Measurements from ENCODE around the gene PILRB.
"Not testable (repeated sequence)": the region's sequence is repeated elsewhere in the genome, so short reads cannot be mapped to it uniquely, and the experiment has no call there.

Gene PILRB

DNA sequence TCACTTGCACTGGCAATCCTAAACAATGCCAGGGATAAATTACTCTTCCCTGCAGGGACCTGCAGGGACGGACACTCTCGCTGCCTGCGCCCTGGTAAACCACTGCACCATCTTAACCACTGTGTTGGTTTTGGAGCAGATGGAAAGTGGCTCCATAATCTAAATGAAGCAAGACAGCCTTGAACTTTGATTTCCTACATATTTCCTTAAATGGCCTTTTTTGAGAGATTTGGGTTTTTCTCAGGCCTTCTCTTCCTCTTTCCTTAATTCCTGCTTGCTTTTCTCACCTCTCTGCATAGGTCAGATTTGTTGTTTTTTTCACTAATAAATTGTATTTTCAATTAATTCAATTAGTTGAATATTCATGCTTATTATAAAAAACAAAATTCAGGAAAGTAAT, 18.1 kb downstream of the PILRB start:
- no peak for DNase-seq (ENCODE audit: low read depth)

DNA sequence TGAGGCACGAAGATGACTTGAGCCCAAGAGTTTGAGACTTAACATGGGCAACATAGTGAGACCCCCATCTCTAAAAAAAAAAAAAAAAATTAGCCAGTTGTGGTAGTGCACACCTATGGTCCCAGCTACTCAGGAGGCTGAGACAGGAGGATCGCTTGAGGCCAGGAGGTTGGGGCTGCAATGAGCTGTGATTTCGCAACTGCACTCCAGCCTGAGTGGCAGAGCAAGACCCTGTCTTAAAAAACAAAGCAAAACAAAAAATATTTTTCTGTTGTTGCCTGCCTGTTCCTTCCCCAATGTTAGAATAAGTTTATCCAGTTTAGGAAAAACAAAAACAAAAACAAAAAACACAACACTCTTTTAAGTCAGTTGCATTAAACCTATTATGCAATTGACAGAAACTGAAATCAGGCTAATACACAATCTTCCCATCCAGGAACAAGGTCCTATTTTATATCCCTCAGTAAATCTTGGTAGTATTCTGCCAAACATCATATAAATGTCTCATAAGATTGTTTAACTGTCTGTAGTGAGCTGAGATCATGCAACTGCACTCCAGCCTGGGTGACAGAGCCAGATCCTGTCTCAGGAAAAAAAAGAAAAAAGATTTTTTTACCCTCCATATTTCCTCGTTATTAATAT, 20.3 kb downstream of the PILRB start:
- DNase-seq (ENCODE audit: low read depth), result no peak

DNA sequence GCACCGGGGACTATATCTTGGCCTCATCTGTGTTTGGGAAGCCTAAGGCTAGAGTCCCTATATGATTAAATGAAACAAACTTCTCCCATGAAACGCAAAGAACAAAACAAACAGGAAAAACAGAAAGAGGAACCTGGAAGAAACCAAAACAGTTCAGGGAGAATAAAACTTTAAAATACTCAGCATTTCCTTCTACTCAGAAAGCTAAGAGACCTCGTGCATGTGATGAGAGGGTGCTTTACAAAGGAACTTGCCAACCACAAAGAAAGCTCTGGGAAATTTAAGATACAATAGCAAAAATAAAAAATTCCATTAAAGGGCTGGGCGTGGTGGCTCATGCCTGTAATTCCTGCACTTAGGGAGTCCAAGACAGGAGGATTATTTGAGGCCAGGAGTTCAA, 22.3 kb downstream of the PILRB start:
- no peak for DNase-seq (ENCODE audit: low read depth)

DNA sequence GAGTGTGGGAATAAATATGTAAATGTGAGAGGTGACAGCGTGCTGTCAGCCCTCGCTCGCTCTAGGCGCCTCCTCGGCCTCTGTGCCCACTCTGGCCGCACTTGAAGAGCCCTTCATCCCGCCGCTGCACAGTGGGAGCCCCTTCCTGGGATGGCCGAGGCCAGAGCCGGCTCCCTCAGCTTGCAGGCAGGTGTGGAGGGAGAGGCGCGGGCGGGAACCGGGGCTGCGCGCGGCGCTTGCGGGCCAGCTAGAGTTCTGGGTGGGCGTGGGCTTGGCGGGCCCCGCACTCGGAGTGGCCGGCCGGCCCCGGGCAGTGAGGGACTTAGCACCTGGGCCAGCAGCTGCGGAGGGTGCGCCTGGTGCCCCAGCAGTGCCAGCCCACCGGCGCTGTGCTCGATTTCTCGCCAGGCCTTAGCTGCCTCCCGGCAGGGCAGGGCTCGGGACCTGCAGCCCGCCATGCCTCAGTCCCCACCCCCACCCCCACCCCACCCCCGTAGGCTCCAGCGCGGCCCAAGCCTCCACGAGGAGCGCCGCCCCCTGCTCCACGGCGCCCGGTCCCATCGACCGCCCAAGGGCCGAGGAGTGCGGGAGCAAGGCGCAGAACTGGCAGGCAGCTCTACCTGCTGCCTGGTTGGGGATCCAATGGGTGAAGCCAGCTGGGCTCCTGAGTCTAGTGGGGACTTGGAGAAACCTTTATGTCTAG, 23.8 kb downstream of the PILRB start:
- not testable (repeated sequence) for DNase-seq (ENCODE audit: low read depth)

DNA sequence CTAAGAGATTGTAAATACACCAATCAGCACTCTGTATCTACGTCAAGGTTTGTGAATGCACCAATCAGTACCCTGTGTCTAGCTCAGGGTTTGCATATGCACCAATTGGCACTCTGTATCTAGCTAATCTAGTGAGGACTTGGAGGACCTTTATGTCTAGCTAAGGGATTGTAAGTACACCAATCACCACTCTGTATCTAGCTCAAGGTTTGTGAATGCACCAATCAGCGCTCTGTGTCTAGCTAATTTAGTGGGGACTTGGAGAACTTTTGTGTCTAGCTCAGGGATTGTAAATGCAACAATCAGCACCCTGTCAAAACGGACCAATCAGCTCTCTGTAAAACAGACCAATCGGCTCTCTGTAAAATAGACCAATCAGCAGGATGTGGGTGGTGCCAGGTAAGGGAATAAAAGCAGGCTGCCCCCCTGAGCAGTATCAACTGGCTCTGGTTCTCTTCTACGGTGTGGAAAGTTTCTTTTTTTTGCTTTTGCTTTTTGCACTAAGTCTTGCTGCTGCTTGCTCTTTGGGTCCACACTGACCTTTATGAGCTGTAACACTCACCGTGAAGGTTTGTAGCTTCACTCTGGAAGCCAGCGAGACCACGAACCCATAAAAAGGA, 24.4 kb downstream of the PILRB start:
- DNase-seq (ENCODE audit: low read depth), result not testable (repeated sequence)

DNA sequence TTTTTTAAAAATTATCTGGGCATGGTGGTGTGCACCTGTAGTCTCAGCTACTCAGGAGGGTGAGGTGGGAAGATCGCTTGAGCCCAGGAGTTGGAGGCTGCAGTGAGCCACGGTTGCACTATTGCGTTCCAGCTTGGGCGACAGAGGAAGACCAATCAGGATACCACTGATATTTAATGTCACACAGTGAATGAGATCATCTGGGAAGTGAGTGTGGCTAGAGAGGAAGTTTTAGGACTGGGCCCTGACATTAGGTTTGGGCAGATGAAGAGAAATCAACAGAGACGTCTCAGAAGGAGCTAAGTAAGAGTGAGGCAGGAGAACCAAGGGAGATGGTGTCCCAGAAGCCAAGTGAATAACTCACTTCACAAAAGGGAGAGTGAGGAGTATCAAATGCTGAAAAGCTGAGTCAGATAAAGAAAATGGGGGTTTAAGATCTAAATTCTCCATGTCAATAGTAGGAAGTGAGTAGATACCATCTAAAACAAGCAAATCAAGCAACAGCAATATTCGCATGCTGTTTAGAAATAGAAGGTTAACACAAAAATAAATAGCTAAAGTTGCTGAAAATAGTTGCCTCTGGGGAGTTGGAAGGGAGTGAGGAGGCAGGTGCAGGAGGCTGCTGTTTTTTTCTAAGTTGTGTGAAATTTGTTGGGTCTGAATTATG, 26.8 kb downstream of the PILRB start:
- DNase-seq (ENCODE audit: low read depth), result no peak

DNA sequence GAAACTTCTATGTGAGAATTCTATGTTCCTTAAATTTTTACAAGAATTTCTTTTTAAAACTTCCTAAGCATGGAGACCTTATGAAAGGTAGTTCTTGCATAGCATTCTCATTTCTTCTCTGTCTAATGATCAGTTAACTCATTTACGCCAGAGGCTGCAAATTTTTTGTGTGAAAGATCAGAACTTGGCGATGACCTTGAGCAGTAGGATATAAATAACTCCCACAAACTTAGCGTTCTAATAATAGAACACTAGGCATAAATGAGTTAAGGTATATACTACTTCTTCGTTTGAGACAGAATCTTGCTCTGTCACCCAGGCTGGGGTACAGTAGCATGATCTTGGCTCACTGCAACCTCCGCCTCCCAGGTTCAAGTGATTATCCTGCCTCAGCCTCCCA, 29.0 kb downstream of the PILRB start:
- DNase-seq (ENCODE audit: low read depth), result no peak

DNA sequence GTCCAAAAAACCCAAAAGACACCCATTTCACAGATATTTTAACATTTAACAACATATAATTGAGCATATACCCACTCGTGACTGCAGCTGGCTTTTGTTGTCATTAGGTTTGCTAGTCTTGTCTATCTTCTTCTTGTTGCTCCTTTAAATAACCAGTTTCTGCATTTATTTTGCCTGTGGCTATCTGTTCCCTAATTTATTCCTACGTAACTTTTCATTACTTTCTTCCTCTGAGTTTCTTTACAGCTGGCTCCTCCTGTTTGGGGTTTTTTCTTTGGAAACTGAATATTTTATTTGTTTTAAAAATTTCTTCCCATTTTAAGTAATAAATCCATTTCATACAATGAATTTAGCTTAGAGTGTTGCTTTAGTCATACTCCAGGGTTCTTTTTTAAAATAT, 29.8 kb downstream of the PILRB start:
- DNase-seq (ENCODE audit: low read depth), result no peak

DNA sequence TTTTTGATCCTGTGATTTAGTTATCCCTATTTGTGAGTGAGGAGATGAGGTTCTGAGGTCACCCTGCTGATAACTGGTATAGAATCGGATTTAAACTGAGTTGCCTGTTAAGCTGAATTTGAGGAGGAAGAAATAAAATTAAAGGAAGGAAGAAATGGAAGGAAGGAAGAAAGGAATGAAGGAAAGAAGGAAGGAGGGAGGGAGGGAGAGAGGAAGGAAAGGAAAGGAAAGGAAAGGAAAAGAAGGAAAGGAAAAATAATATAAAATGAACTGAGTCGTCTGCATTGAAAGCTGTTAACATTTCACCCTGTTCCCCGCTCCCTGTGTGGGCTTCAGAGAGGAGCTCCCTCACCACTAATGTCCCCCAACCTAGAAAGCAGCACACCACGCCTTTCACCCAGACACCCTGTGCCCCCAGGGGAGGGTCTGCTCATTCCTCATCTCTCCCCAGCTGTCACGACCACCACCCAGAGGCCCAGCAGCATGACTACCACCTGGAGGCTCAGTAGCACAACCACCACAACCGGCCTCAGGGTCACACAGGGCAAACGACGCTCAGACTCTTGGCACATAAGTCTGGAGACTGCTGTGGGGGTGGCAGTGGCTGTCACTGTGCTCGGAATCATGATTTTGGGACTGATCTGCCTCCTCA, 31.6 kb downstream of the PILRB start:
- DNase-seq (ENCODE audit: low read depth), result no peak

DNA sequence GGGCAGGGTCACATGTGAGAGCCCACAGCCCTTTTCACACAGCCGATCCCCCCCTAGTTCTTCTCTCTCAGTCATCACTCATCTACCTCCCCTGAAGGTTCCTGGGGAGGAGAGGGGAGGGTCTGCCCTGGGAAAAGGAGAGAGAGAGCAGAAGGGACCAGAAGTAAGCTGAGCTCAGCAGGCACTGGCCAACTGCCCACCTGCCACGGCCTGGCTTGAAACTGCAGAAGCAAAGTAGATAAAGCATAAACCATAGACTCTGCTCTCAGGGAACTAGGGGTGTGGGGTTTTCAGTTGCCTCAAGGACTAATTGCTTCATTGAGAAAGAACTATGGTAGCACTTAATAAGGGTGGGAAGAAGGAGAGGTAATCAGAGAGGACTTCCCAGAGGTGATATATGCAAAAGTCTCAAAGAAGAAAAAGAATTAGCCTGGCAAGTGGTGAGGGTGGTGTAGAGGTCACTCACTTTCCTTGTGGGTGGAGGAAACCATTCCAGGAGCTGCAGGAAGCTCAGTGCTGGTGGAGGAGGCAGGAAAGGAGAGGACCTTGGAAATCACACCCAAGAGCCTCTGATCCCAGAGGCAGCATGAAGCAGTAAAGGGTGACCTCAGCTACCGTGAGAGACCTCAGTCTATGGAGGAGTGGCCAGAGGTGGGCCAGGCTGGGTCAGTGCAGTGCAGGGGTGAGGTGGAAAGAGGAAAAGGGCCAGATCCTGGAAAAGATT, 32.5 kb downstream of the PILRB start:
- DNase-seq (ENCODE audit: low read depth), result no peak

DNA sequence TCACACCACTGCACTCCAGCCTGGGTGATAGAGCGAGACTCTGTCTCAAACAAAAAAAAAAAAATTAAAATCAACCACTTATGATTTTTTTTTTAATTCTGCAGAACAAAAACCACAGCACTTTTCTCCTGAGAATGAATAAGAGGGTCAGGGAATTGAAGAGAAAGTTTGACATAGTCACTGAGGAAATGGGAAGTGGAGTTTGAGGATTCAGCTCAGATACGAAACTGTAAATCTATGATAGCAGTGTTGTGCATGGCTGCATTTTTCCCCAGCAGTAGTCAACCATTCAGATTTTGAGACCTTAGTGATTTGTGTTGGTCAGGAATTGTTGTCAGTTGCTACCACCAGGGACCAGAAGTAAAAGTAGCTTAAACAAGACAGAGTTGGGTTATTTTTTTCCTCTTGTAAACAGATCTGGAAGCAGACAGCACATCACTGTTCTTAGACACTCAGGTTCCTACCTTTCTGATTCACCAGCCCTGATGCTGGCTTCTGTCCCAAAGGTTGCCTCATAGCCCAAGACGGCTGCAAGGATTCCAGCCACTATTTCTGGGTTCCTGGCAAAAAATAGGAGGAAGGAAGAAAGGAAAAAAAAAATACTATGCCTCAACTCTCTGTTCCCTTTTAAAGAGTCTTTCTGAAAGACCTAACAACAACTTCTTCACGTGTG, 35.5 kb downstream of the PILRB start:
- DNase-seq (ENCODE audit: low read depth), result no peak

DNA sequence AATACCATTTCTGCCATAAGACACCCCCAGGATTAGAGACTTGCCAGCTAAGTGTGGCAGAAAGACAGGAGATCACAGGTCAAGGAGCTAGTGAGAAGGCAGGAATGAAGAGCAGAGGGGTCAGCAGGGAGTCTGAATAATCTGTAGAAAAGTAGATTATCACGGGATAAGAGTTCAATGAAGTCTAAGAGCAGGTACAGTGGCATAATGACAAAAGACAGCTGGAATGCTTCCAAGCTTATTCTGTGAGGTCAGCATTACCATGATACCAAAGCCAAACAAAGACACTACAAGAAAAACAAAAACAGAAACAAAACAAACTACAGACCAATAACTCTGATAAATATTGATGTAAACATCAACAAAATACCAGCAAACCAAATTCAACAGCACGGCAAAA, 36.2 kb downstream of the PILRB start:
- DNase-seq (ENCODE audit: low read depth), result no peak

DNA sequence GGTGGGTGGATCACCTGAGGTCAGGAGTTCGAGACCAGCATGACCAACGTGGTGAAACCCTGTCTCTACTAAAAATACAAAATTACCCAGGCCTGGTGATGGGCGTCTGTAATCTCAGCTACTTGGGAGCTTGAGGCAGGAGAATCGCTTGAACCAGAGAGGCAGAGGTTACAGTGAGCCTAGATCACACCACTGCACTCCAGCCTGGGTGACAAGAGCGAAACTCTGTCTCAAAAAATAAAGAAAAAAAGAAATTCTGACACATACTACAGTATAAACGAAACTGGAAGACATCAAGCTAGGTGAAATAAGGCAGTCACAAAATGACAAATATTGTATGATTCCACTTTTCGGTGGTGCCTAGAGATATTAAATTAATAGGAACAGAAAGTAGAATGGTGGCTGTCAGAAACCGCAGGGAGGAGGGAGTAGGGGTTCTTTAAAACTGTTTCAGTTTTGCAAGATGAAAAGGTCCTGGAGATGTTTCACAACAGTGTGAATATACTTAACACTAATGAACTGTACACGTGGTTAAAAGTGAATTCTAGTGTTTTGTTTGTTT, 38.6 kb downstream of the PILRB start:
- DNase-seq (ENCODE audit: low read depth), result no peak

DNA sequence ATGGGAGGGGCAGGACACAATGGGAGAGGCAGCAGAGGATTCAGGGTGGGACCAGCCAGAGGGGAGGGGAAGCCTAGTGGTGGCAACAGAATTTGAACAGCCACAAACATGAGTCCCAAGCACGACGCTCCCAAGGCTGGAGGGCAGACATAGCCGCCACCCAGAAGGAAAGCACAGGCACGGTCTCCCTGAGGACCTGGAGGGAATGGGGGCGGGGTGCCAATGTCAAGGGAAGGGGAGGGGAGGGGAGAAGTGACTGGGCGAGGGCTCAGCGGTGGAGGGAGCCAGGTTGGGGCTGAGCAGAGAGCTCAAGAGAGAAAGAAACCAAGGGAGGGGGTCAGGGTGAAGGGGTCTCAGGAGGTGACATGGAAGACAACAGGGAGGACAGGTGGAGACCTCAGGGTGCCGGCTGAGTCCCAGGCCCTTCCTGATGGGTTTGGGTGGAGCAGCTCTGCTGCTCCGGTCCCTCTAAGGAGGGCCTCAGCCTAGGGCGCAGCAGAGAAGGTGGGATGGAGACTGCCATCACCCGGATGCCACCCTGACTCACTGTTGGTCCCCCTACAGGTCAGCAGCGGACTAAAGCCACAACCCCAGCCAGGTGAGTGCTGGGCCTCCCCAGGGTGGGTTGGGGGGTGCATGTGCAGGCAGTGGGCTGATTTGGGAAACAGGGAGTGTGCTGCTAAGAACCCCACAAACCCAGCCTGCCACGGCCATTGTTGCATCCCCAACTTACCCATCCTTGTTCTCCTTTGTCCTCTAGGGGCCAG, 39.6 kb downstream of the PILRB start:
- DNase-seq (ENCODE audit: low read depth), result no peak

DNA sequence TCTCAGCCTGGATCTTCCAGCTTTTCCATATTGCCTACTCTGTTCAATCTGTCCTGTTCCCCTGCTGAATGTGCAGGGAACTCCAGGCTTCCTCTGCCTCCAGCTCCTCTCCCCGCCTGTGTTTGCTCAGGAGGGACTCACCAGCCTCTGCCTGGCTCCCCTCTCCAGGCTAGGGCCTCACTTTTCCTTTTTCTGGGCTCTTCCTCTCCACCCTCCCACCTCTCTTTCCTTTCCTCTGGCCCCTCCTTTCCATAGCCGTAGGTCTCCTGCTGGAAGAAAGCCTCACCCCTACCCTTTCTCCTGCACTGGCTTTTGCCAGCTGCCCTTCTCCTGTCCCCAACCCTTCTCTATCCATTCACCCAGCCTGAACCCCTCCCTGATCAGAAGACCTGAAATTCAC, 40.3 kb downstream of the PILRB start:
- no peak for DNase-seq (ENCODE audit: low read depth)

DNA sequence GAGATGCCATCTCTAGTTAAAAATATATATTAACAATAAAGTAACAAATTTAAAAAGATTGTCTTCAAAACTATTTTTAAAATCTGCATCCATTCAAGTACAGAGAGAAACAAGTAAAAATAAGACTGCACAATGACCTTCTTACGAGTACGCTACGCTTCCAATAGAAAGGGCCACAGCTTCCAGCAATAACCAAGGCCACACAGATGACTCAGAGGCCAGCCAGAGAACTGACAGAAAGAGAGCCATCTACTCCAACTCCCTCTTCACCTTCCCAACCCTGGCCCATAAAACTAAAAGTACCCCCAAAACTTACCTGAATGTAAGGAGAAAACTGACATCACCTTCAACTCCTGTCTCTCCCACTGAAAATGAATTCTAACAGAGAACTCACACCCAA, 42.1 kb downstream of the PILRB start:
- DNase-seq (ENCODE audit: low read depth), result no peak

DNA sequence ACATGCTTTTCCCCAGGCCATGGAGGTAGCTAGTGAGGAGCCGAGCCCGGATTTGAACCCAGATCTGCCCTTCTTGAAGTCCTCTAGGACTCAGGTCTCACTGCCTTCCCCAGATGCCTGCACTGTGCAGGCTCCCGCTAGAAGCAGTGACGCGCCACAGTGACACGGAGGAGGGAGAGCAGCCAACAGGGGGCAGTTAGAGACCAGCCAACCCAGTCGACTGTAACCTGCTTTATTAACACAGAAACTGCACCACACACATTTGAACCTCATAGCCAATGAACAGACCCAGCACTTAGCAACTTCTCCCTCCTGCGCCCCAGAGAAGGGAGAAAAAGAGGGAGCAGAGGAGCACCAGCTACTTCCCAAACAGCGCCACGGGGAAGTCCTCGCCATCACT, 42.7 kb downstream of the PILRB start:
- DNase-seq (ENCODE audit: low read depth), result no peak

DNA sequence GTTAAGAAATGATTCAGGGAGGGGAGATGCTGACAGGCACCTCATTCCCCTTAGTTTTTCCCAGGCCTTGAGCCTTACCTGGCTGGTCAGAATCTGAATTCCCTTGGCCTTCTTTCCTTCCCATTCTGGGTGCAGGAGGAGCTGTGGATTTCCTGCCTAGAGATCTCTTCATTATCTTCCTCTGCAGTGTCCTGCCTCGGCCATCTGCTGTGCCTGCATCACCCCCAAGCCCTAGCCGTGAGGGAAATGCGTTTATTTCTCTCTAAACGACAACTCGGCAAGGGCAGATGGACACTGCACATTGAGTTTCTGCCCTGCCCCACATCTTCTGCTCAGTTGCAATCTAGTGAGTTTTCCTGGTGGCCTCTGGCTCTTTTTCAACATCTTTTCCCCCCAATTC, 43.9 kb downstream of the PILRB start:
- no peak for DNase-seq (ENCODE audit: low read depth)

DNA sequence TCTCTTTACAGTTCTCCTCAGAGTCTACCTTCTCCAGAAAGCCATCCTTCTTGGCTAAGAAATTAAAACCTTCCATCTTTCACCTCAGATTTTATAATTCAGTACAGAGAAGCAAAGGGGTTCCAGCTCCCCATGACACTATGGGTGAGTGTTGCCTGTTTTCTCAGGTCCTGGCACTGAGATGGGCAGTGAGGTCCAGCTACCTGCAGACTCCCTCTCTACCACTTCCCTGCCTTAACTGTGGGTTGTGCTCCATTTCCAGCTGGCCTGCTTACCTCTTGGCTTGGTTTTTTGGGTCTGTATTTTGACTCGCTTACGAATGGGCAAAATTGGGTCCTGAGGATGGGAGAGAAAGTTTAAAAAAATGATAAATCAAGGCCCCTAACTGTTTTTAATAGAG, 44.3 kb downstream of the PILRB start:
- DNase-seq (ENCODE audit: low read depth), result no peak

DNA sequence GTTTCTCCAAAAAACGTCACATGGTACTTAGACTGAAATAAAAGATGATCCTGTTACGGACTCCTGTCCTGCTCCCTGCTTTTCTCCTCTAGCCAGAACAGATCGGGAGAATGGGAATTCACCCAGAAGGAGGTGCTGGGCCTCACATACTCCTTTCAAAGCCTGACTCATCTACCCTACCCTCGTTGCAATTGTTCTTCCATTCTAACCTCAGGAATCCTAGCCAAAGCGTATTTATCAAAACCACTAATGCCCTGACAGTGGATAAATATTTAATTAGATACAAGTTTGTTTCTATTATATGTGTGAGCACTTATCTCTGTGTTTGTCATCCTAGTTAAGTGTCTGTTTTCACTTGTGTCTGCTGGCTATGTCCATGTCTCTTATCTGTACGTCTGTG, 48.9 kb downstream of the PILRB start:
- no peak for DNase-seq (ENCODE audit: low read depth)
